ENCODE measurements around the gene MEGF10.

GRCh38 chr5:127377651-127378050 is 87.1 kb downstream of the MEGF10 start:
- no peak for TF ChIP-seq CTCF (conservative IDR thresholded peaks at IDR 0.05)
- TF ChIP-seq EZH2 (IDR thresholded peaks at IDR 0.05; ENCODE audit: low read depth): no peak

All from PC-9 (cell line).